ENCODE measurements around the gene COL5A1.

The COL5A1 gene

DNA sequence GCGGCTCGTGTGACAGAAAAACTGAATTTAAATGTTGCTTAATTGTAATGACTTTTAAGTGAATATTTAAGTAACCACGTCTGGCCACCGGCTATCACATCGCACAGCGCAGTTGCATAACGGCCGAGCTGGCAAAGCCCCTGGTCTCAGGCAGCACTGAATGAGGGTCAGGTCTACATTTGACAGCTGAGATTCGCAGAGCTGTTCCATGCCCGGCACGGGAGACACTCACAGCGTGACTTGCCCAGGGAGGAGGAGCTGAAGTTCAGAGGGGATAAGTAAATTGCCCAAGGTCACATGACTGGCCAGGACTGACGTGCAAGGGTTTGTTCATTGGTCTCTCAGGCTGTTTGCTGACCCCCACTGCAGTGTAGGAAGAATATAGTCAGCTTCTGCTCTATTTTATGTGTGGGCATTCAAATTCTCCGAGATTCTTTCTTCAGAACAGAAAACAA, 17.4 kb upstream of the COL5A1 start:
- Histone ChIP-seq H3K4me3 (no peak overlapping the region), H3K27ac (peak overlapping the region in 11 of 21 experiments; percentile 17 to 76 (median 44))

DNA sequence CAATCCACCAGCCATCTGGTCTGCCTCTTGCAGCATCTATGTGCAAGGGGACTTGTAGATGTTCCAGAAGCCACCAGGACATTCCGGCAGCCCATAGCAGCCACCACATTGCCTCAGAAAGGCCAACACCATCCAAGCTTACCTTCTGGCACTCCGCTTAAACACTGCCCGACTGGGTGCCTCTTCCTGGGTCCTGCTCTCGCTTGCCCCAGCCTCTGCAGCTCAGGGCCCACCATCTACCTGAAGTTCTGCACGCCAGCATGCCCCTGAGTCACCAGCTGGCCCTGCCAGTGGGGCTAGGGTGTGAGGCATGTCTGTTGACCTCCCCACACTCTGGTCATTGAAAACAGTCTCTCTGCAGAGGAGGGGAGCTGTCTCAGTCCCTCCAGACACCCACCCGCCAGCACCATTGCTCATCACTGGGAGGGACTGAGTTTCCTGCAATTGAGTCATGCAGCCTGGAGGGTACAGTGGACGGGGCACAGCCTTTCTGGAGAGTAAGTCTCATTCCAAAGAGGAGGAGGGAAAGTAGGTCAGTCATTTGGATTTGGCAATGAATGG, 16.9 kb upstream of the COL5A1 start:
- H3K27ac ChIP-seq: peak overlapping the region in 11 of 21 experiments; percentile 22 to 76 (median 44)
- H3K4me3 ChIP-seq: no peak overlapping the region

DNA sequence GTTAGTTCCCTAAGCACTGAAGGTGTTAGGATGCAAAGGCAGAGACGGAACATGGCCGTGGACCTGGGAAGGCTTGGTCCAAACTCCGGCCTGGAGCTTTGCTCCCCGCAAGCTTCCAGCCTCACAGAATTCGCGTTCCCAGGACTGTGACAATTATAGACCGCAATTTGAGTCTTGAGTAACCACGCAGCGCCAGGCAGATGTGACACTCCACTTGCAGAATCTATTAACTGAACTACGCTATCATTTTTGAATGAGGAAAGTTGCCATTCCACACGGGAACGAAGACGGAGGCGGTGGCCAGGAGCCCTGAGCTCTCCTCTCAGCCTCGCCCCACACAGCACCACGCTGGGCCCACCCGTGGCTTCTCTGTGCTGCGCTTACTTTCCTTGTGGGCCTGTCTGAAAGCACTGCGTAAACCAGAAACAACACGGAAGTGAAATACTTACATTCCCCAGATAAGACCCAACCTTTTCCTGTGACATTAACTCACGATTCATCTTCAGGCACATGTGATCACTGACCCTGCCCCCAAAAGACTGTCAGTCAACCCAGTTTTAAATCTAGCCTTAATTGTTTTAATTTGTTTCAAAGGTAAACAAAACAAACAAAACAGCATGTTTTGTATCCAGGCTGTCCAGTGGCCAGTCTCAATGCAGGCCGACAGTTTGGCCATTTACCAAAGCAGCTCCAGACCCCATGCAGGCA, 16.1 kb upstream of the COL5A1 start:
- no peak overlapping the region for H3K4me3 ChIP-seq
- H3K27ac ChIP-seq: peak overlapping the region in 10 of 21 experiments; percentile 3 to 76 (median 43)

DNA sequence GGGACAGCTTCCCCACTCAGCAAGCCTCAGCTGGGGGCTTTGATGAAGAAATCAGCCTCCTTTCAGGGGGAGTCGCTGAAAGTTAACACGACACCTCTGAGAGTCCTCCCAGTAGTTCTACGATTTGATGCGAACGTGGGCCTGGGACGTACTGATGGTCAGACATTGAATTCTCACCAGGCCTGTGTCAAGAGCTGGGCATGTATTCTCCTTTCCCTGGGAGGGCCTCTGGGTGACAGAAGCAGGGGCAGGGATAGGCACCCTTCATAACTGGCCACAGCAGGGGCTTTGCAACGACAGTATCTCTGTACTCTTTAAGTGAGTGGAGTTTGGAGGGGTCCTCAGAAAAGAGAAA, 15.6 kb upstream of the COL5A1 start:
- Histone ChIP-seq H3K4me3 (no peak overlapping the region), H3K27ac (peak overlapping the region in 4 of 21 experiments; percentile 36 to 76 (median 54))

DNA sequence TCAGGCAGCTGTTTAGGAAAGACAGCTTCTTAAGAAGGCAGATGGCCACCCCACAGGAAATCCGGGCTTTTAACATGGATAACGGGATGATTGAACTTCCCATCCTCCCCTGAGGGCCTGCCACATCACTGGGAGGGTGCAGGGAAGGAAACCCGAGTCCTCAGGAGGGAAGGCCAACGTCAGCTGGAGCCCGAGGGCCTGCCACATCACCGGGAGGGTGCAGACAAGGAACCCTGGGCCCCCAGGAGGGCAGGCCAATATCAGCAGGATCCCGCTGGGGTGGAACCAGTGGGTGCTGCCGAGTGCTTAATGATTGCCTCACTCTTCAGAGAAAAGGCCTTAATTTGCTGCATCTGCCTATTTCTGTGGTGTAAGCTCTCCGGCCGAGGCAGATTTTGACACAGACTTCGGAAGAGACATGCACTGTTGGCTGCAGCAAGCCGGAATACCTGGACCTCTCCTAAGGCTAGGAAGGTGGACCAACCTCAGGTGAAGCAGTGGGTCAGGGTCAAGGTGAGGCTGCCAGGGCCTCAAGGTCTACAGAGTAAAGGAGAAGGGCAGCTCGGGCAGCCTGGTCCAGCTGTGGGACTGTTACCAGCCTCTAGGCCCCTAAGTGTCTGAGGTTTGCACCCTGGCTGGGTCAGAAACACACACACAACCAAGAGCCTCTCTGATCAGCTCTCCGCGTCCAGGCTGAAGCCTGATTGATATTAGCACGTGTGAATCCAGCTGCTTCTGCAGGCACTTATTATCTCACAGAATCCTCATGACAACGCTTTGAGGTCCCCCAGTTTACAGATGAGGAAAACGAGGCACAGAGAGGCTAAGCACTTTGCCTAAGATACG, 14.8 kb upstream of the COL5A1 start:
- Histone ChIP-seq H3K27ac (peak overlapping the region in 2 of 21 experiments; percentile 44 to 76), H3K4me3 (no peak overlapping the region)

DNA sequence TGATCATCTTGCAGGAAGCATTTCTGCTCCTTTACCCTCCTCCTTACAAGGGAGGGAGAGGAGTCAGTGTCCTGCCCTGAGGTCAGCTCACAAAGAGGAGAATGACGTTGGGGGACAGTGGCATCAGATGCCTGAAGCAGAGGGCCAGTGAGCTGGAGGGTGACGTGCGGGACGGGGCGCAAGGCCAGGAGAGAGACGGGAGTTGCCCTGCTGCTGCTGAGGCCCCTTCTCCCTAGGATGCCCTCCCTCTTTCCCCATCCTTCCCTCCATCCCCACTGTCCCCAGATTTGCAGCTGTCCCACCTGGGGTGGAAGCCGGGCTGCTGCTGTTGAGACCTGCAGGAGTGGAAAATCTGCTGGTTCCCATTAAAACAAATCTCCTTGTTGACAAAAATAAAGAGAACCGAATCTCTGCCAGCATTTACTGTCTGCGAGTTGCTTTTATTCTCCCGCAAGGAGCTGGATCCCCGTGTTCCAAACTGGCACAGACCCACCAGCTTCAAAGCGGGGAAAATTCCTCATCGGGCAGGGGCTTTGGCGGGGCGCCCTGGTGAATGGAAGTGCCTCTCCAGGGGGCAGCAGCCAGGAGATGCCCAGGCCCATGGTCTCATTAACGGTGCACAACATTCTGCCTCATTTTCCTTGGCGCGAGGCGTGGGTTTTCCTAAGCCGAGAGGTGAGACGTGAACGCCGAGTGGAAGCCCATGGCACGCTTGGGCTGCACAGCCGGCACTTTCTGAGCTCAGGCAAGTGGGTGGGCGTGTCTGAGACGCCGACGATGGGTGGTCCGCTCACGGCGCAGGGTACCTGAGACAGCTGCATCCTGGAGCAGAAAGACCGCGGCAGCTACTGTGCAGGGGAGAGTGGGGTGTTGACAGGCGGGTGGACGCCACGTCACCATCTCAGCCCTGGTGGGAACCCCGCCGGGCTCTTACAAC, 13.9 kb upstream of the COL5A1 start:
- Histone ChIP-seq H3K27ac (peak overlapping the region in 1 of 21 experiments; percentile 76), H3K4me3 (no peak overlapping the region)

DNA sequence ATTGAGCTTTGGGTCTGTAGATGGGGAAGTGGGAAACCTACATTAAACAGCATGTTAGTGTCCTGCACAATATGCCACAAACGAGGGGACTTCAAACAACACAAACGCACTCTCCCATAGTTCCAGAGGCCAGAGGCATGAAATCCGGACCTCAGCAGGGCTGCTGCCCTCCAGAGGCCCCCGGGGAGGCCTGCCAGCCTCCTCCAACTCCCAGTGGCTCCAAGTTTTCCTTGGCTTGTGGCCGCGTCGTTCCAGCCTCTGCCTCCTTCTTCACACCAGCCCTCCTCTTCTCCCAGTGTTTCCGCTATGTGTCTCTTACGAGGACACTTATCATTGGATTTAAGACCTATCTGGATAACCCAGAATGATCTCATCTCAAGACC, 13.3 kb upstream of the COL5A1 start:
- no peak overlapping the region for H3K27ac ChIP-seq
- H3K4me3 ChIP-seq: no peak overlapping the region

DNA sequence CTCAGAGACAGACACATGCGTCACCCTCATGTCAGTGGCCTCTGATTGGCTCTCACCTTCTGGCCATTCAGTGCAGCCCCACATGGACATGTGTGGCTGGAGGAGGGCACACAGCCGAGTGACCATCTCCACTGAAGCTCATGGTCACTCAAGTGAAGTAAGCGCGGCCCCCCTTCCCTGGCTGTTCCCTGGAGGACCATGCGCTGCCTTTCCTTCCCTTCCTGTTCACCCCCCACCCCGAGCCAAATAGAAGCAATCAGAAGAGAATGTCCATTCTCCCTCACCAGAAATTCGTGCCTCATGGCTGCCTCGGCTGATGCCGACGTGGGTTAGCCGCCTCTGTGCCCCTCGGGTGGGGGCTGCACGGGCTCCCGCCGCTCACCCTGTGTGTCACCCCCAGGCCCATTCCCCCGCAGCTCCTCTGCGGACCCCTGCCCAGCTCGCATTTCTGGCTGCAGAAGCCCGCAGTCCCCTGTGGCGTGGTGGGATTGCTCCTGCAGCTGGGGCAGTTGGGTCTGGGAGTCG, 12.5 kb upstream of the COL5A1 start:
- no peak overlapping the region for H3K4me3 ChIP-seq
- no peak overlapping the region for H3K27ac ChIP-seq

DNA sequence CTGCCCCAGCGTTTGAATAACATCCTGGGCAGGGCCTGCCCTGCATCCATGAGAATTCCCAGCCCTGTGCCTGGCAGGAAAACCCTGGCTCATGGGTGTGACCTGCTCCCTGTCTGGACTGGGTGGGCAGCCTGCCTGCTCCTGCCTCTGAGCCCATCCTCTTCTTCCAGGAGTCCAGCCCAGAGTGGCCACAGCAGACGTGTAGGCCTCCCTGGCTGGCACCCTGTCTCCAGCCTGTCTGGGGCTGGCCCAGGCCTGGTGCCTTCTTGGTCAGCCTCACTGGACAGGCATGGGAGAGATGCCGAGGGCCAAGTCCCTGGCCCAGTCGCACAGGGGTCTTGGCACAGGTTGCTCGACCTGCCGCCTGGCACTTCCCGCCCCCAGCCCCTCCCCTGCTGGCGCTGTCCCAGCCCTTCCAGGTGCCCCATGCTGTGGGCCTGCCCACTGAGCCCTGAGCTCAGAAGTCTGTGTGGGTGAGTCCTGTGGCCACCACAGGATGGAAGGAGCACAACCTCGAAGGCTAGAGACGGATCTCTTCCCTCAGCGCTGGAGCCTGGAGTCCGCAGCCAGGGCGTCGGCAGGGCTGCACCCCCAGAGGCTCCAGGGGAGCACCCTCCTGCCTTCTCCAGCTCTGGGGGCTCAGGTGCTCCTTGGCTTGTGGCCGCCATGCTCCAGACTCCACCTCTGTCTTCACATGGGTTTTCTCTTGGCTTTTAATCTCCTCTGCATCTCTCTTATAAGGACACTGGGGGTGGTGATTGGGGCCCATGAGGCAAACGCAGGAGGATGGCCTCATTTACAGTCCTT, 11.8 kb upstream of the COL5A1 start:
- Histone ChIP-seq H3K27ac (no peak overlapping the region), H3K4me3 (no peak overlapping the region)

DNA sequence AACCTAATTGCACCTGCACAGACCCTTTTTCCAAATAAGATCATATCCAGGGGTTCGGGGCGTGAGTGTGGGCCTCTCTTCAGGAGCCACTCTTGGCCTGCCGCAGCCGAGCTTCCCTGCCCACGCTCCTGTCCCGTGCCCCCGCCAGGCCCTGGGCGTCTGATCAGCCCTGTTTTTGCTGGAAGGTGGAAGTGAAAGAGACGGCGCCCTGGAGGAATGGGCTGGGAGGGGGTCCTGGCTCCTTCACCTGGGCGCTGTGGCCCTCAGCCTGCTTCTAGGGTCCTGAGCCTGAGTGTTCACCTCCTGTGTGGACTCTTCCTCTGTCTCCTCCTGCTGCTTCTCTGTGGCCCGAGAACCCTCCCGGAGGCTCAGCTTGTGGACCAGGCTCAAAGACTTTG, 11.2 kb upstream of the COL5A1 start:
- H3K27ac ChIP-seq: no peak overlapping the region
- no peak overlapping the region for H3K4me3 ChIP-seq

DNA sequence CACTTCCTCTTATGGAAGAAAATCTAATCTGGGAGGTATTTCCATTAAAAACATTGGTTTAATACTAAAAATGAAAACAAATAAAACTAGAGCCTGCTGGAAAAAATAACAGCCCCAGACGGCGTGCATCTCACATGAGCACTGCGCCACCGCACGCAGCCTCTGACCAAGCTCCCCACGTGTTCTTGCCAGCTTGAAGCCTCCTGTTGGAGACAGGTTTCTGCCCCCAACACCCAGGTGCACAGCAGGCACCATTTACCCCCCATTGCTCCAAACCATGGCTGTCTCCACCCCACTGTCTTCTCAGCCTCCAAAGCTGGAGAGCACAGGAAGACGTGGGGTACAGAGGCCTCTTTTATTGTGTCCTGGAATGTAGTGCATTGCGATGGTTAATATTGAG, 10.7 kb upstream of the COL5A1 start:
- H3K4me3 ChIP-seq: no peak overlapping the region

DNA sequence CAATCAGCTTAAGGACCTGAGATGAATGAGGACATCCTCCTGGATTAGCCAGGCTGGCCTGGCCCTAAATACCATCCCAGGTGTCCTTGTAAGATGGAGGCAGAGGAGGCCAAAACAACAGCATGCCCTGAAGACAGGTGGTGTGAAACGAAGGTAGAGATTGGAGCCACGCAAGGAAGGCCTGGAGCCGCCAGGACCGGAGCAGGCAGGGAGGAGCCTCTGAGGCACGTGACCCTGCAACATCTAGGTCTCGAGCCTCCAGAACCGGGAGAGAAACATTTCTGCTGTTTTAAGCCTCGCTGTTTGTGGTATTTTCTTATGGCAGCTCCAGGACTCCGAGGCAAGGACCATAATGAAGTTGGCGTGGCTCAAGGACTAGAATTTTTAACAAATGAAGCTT, 9.7 kb upstream of the COL5A1 start:
- Histone ChIP-seq H3K27ac (no peak overlapping the region), H3K4me3 (no peak overlapping the region)

More for the DNA sequence above, 10.7 kb upstream of the COL5A1 start:
- no peak overlapping the region for H3K27ac ChIP-seq

DNA sequence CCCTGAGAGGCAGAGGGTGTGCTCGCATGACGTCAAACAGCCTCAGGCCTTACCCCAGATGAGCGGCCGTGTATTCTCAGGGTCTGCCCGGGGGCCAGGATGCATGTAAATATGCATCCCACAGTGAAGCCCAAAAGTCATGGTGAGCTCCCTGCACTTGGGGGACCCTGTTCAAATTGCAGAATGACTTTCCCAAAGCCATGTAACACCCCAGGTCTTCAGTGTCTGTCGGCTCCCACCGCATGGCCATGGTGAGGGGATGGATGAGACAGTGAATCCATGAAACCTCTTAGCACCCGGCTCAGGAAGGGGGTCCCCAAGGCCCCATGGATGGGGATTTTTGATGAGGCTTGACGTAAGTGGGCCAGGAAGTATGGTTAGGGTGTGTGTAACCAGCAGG, 9.3 kb upstream of the COL5A1 start:
- no peak overlapping the region for H3K4me3 ChIP-seq
- no peak overlapping the region for H3K27ac ChIP-seq

DNA sequence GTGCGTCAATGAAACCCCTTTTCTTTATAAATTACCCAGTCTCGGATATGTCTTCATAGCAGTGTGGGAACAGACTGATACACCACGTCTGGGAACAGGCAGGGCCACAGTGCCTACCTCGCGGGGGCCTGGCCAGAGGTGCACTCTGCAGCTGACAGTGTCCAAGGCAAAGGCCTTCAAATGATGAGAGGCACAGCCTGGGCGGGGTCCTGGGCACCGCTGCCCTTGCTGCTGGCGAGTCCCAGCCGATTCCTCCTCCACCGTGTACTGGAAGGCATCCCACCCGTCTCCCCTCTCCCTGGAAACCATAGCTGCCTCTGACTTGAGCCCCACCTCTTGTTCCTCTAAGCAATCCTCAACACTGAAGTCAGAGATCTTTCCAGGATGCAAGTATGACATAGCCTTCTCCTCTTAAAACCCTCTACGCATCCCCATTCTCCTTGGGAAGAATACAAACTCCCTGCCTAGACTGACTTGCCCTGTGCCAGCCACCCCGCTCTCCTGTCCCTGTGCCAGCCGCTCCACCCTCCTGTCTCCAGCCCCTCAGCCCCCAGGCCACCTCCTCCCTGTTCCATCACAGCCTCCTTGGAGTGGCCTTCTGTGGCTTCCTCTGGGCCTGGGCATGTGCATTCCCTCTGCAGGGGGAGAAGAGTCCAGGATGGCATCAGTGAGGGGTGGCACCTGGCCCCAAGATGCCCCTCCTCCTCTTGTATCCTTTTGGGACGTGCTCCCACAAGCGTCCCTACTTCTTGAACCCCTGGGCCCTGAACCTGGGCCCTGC, 8.1 kb upstream of the COL5A1 start:
- Histone ChIP-seq H3K27ac (no peak overlapping the region), H3K4me3 (no peak overlapping the region)

DNA sequence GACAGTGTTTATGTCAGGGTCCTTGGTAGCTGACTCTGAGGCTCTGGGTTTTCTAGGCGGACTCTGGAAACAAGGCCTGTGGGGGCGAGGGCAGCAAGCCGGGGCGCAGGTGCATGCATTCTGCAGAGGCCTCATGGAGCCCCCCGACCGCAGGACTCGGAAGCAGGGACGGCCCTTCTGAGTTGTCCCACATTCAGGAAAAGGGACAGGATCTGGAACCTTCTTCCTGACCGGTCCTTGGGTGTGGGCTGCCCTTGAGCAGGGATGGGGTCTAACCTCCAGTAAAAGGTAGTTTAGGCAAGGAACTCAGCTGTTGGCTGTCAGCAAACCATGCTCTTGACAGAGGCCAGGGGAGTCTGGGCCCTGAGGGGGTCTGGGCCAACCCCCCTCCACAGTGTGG, 7.4 kb upstream of the COL5A1 start:
- Histone ChIP-seq H3K27ac (no peak overlapping the region), H3K4me3 (no peak overlapping the region)

DNA sequence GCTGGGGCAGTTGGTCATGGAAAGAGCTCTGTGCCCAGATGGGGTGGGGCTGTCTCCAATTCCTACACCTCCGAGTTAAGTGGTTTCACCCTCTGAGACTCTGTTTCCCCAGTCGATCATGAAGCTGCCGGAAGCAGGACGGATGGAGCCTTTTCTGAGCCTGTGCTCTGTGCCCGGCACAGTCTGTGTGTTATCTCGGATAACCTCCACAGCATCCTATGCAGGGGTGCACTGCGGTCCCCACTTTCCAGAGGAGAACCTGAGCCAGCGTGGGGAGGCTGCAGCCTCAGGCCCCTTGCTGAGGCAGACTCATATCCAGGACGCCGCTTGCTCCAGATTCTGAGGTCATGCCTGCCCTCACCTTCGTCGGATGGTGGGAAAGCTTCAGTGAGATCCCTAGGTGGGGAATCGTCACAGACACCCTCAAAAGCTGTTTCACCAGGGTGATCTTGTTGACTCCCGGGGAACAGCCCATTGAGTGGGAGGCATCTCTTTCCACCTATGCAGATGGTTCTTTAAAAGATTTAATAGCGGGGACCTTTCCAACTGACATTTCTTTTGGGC, 6.9 kb upstream of the COL5A1 start:
- Histone ChIP-seq H3K4me3 (no peak overlapping the region), H3K27ac (no peak overlapping the region)

DNA sequence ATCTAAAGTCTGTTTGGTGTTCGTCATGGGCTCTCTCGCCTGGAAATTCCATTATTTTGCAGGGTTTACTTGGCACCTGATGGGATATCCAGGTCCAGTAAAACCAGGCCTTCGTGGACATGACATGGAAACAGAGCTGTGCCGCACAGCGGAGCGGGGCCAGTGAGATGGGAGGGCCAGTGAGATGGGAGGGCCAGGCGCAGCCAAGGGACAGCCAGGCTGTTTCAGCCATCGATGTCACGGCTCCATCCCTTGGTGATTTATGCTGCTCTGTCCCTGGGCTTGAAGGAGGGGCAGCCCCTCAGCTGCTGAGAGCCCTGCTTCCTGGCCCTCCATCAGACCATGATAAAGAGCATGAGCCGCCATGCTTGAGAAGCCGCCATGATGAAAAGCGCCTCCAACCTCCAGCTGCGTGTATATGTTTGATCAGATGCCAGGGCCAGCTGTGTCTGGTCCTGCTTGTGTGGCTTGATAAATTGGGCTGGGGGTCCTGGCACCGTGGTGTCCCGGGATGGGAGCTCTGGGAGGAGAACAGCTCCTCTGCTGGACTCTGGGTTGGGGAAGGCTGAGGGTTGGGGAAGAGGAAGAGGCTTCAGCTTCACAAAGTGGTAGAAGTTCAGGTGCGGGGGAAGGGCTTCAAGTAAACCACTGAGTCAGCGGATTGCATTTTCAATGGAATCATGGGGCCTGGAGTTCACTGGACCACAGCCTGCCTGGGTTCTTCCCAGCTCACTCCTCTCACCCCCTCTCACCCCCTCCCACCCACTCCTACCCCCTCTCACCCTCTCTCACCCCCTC, 6.1 kb upstream of the COL5A1 start:
- Histone ChIP-seq H3K27ac (no peak overlapping the region), H3K4me3 (no peak overlapping the region)
